Heart left ventricle (tissue), 13 donors: ENCODE data around the gene IDUA.

Source experiments
- POLR2A ChIP-seq, 2 donors: fragments of 450-650 bp; IDR thresholded peaks; one replicate each; pipeline ENCODE4 v1.6.1; 2017; ENCODE audit warnings: antibody characterized with exemption in 2 of 2, mild to moderate bottlenecking in 2 of 2, moderate library complexity in 2 of 2
- TF ChIP-seq, protein P1 (sequence below), 12 donors: fragments of 200-600 bp; sonication (generic) in 4 of 12; IDR thresholded peaks; one replicate each; pipeline versions ENCODE4 v1.5.0 to v1.8.0; 2018 to 2022; ENCODE audit warnings: antibody characterized with exemption in 12 of 12, mild to moderate bottlenecking in 5 of 12
- donor health status: ischemic (EF 13 %, LVEDD 7.1; RV severe dilation, severe dysfunction).
- donor health status: DM: no; HTN: yes; CAD: no.
- donor health status: DM: no; HTN: no; CAD: no.
- donor health status: ischemic (EF 25% LVEDD 6.9; RV normal size, moderate dysfunction).
- donor health status: ischemic (EF 25% LVEDD 5.7; RV mildly dilated, moderate dysfunction).
- donor health status: ischemic (EF 35%, LVEDD 5.7; RV mildly dilated, moderate dysfunction).
- donor health status: nonischemic (EF 11% LVEDD 7.7; RV severe dilation, severe dysfunction).
- donor health status: DM: yes; HTN: yes; CAD: no.
- donor health status: PGD.
- donor health status: ischemic (EF 29% LVEDD 5.4; RV normal size, mild dysfunction).
- donor health status: nonischemic (EF 23%, LVEDD 6.1; RV moderate dilation, normal function).

DNA sequence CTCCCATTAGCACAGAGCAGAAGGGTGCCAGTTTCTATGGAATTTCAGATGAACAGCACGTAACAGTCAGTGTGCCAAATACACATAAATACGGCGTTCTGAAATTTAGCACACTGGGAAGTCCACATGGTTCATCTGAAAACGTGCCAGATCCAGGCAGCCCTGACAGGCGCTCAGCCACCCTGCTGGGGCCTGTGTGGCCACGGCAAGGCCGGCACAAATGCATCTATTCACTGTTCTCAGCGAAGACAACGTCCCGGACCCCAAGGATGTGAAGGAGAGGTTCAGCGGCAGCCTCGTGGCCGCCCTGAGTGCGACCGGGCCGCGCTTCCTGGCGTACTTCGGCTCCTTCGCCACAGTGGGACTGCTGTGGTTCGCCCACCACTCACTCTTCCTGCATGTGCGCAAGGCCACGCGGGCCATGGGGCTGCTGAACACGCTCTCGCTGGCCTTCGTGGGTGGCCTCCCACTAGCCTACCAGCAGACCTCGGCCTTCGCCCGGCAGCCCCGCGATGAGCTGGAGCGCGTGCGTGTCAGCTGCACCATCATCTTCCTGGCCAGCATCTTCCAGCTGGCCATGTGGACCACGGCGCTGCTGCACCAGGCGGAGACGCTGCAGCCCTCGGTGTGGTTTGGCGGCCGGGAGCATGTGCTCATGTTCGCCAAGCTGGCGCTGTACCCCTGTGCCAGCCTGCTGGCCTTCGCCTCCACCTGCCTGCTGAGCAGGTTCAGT lies 29.1 kb upstream of the IDUA start:
- TF ChIP-seq, protein P1, sequence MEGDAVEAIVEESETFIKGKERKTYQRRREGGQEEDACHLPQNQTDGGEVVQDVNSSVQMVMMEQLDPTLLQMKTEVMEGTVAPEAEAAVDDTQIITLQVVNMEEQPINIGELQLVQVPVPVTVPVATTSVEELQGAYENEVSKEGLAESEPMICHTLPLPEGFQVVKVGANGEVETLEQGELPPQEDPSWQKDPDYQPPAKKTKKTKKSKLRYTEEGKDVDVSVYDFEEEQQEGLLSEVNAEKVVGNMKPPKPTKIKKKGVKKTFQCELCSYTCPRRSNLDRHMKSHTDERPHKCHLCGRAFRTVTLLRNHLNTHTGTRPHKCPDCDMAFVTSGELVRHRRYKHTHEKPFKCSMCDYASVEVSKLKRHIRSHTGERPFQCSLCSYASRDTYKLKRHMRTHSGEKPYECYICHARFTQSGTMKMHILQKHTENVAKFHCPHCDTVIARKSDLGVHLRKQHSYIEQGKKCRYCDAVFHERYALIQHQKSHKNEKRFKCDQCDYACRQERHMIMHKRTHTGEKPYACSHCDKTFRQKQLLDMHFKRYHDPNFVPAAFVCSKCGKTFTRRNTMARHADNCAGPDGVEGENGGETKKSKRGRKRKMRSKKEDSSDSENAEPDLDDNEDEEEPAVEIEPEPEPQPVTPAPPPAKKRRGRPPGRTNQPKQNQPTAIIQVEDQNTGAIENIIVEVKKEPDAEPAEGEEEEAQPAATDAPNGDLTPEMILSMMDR (IDR thresholded peaks at IDR 0.05): no peak
- TF ChIP-seq POLR2A (IDR thresholded peaks at IDR 0.05): no peak
